Uterus (tissue), 4 donors: ENCODE data around the gene CCDC149. TPM values are rescaled to one million over a fixed set of nuclear protein-coding genes. Genes with fewer than 3 reads are reported as not detected.
"Not testable (repeated sequence)": the region's sequence is repeated elsewhere in the genome, so short reads cannot be mapped to it uniquely, and the experiment has no call there.

Experiments
- DNase-seq, 2 donors: peaks; one replicate each; pipeline ENCODE4 v3.0.0-alpha.2; 2019 to 2020
- H3K27ac ChIP-seq, 2 donors: fragments of 200-600 bp; sonication (generic); 1 replicate in 1 of 2; 2 replicates in 1 of 2; pipeline ENCODE4 v1.5.1; 2016 to 2018
- H3K27me3 ChIP-seq, 2 donors: fragments of 200-600 bp; sonication (generic); one replicate each; pipeline ENCODE4 v1.5.1; 2018 to 2019; ENCODE audit warnings: control low read depth in 1 of 2
- H3K36me3 ChIP-seq, 2 donors: fragments of 200-600 bp; sonication (generic); one replicate each; pipeline ENCODE4 v1.5.1; 2019; ENCODE audit warnings: control low read depth in 1 of 2
- H3K4me1 ChIP-seq, 2 donors: fragments of 200-600 bp; sonication (generic); one replicate each; pipeline ENCODE4 v1.5.1; 2018 to 2019; ENCODE audit warnings: control low read depth in 1 of 2
- H3K4me3 ChIP-seq, 2 donors: fragments of 200-600 bp; sonication (generic); 1 replicate in 1 of 2; 2 replicates in 1 of 2; pipeline ENCODE4 v1.5.1; 2018 to 2019; ENCODE audit warnings: mild to moderate bottlenecking in 1 of 2
- H3K9me3 ChIP-seq, 2 donors: fragments of 200-600 bp; sonication (generic); one replicate each; pipeline ENCODE4 v1.5.1; 2019; ENCODE audit warnings: control low read depth in 1 of 2
- POLR2A ChIP-seq, 2 donors: fragments of 450-650 bp; IDR thresholded peaks; one replicate each; pipeline ENCODE4 v1.6.1; 2016; ENCODE audit warnings: antibody characterized with exemption in 2 of 2, mild to moderate bottlenecking in 1 of 2, moderate library complexity in 1 of 2
- intact Hi-C: fragments of 100-400 bp; cut with DNase I; formaldehyde crosslinking; loops from one replicate; pipeline ENCODE4 v1.15.1; 2023; ENCODE audit warnings: low total_unique reads
- total RNA-seq, 4 donors: library from RNA; depleted of rRNA in 3 of 4; stranded (reverse); fragments of >200 nt in 3 of 4; gene quantifications; one replicate each; pipeline versions ENCODE4 v1.1.0 to v1.2.4, GENCODE V29; 2014 to 2023
- TF ChIP-seq, protein P1 (sequence below), 4 experiments: fragments of 200-600 bp in 2 of 4; fragments of 450-650 bp in 2 of 4; sonication (generic) in 2 of 4; IDR thresholded peaks; one replicate each; pipeline ENCODE4 v1.5.1; 2016 to 2019; ENCODE audit warnings: antibody characterized with exemption in 4 of 4, mild to moderate bottlenecking in 2 of 4, moderate library complexity in 1 of 4
- donor health status: DM: yes; HTN: yes; CAD: no.

CCDC149 gene
- total RNA-seq, 4 donors from 2014 or later: 18.7 to 462 (median 69.3) TPM

DNA sequence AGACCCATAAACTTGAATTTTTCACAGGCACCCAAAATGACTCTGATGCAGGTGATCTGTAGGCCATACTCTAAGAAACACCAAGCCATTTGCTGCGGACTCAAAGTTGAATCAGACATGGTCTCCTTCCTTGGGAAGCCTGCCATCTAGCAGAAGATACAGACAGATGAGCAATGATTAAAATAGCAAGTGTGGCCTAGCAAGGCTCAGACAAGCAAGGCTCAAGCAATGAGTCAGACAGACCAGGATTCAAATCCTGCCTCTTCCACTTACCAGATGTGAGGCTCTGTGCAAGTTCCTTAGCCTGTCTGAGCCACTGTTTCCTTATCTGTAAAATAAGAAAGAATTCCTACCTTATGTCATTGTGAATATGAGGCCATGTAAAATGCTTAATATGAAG, 2.3 kb downstream of the CCDC149 start:
- no peaks in the 10 kb centered on the region for H3K9me3 ChIP-seq
- intact Hi-C loops: no loop called here
- no peak overlapping the region for H3K4me3 ChIP-seq
- DNase-seq: no peak
- no peaks in the 10 kb centered on the region for H3K27me3 ChIP-seq
- no peaks in the 10 kb centered on the region for H3K36me3 ChIP-seq
- peaks cover 0 to 5% of the 10 kb centered on the region in 2 donors for H3K4me1 ChIP-seq
- TF ChIP-seq POLR2A (IDR thresholded peaks at IDR 0.05): no peak
- TF ChIP-seq, protein P1, sequence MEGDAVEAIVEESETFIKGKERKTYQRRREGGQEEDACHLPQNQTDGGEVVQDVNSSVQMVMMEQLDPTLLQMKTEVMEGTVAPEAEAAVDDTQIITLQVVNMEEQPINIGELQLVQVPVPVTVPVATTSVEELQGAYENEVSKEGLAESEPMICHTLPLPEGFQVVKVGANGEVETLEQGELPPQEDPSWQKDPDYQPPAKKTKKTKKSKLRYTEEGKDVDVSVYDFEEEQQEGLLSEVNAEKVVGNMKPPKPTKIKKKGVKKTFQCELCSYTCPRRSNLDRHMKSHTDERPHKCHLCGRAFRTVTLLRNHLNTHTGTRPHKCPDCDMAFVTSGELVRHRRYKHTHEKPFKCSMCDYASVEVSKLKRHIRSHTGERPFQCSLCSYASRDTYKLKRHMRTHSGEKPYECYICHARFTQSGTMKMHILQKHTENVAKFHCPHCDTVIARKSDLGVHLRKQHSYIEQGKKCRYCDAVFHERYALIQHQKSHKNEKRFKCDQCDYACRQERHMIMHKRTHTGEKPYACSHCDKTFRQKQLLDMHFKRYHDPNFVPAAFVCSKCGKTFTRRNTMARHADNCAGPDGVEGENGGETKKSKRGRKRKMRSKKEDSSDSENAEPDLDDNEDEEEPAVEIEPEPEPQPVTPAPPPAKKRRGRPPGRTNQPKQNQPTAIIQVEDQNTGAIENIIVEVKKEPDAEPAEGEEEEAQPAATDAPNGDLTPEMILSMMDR (IDR thresholded peaks at IDR 0.05): no peak
- H3K27ac ChIP-seq: no peak overlapping the region

DNA sequence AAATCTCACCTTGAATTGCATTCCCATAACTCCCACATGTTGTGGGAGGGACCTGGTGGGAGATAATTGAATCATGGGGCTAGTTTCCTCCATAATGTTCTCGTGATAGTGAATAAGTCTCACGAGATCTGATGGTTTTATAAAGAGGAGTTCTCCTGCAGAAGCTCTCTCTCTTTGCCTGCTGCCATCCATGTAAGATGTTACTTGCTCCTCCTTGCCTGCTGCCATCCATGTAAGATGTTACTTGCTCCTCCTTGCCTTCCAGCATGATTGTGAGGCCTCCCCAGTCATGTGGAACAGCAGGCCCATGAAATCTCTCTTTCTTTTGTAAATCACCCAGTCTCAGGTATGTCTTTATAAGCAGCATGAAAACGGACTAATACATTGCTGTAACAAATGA, 3.2 kb downstream of the CCDC149 start:
- H3K9me3 ChIP-seq, H3K4me3 ChIP-seq, DNase-seq, H3K36me3 ChIP-seq, H3K4me1 ChIP-seq, H3K27ac ChIP-seq, H3K27me3 ChIP-seq, intact Hi-C loops: not testable (repeated sequence)

DNA sequence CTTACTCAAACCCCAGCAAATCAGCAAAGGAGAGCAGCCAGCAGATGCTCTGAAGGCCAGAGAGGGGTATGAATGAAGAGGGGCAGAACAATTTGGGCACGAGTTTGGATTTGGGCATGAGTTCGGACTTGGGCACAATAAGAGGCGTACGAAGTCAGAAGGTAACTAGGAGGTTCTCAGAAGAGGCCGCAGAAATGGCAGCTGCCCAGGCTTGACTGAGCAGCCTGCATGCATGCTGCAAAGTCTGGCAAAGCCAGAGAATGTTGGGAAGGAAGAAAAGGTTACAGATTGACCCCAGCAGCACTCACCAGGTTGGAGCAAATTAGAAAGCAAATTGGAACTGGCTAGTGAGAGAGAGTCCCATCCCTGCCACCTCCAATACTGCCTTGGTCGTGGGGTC, 15.2 kb downstream of the CCDC149 start:
- no peak overlapping the region for H3K4me3 ChIP-seq
- H3K27me3 ChIP-seq: no peaks in the 10 kb centered on the region
- DNase-seq: no peak
- H3K4me1 ChIP-seq: no peaks in the 10 kb centered on the region
- intact Hi-C loops: no loop called here
- no peaks in the 10 kb centered on the region for H3K9me3 ChIP-seq
- no peaks in the 10 kb centered on the region for H3K36me3 ChIP-seq
- TF ChIP-seq POLR2A (IDR thresholded peaks at IDR 0.05): no peak
- TF ChIP-seq, protein P1 (IDR thresholded peaks at IDR 0.05): no peak
- no peak overlapping the region for H3K27ac ChIP-seq

DNA sequence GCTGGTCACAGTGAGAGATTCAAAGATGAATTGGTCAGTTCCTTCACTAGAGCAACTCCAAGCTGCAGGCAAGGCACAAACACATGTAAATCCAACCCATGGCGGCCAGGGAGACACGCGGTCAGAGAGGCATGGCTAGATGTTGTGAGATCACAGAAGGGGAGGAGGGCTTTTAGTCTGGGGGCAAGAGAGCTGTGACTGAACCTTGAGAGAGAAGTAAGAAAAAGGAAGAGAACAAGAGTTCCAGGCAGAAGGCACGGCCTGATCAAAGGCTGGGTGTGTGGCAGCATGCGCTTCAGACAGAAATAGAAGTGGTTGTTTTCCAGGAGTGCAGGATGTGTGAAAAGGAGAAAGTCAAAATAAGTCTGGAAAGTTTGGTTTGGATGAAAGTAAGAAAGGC, 15.9 kb downstream of the CCDC149 start:
- DNase-seq: no peak
- no peak for TF ChIP-seq POLR2A (IDR thresholded peaks at IDR 0.05)
- TF ChIP-seq, protein P1 (IDR thresholded peaks at IDR 0.05): no peak
- Histone ChIP-seq H3K36me3 (no peaks in the 10 kb centered on the region), H3K27me3 (no peaks in the 10 kb centered on the region), H3K9me3 (no peaks in the 10 kb centered on the region), H3K4me1 (no peaks in the 10 kb centered on the region), H3K4me3 (no peak overlapping the region), H3K27ac (no peak overlapping the region)
- intact Hi-C loops: no loop called here

DNA sequence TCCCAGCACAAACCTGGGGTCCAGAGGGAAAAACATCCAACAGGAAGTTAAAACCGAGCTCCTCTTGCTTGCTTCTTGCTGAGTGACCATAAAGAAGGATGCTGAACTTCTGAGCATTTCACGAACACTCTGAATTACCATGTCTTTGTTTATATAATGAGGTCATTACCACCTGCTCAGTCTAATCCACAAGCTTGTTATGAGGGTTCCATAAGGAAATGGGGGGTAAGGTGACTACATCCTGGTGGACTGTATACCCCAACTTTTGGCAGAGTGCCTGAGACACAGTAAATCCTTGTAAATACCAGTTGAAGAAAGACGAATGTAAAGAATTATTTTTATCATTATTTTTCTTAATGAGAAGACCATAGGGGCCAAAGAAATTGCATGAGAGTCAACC, 16.8 kb downstream of the CCDC149 start:
- Histone ChIP-seq H3K27ac (no peak overlapping the region), H3K27me3 (no peaks in the 10 kb centered on the region), H3K4me1 (no peaks in the 10 kb centered on the region), H3K4me3 (no peak overlapping the region), H3K36me3 (no peaks in the 10 kb centered on the region), H3K9me3 (no peaks in the 10 kb centered on the region)
- intact Hi-C loops: no loop called here
- no peak for DNase-seq
- TF ChIP-seq, protein P1 (IDR thresholded peaks at IDR 0.05): no peak
- TF ChIP-seq POLR2A (IDR thresholded peaks at IDR 0.05): no peak

DNA sequence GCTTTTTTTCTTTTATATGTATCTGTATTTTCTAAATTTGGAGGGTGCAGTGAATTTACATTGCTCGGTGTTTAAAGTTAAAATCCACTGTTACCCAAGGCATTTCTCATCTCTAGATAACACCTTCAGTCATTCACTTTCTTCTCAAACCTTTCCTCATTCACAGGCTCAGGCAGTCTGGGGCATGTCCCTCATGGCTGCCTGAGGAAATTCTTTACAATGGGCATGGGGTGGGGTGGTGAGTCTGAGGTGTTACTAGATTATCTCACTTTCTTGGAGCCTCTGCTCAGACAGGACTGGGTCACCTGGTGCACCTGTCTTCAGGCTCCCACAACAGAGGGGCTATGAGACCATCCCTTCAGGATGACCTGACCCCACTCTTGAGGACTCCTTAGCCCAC, 17.4 kb downstream of the CCDC149 start:
- Histone ChIP-seq H3K4me3 (no peak overlapping the region), H3K36me3 (no peaks in the 10 kb centered on the region), H3K27me3 (no peaks in the 10 kb centered on the region), H3K4me1 (no peaks in the 10 kb centered on the region), H3K27ac (no peak overlapping the region), H3K9me3 (no peaks in the 10 kb centered on the region)
- TF ChIP-seq POLR2A (IDR thresholded peaks at IDR 0.05): no peak
- TF ChIP-seq, protein P1 (IDR thresholded peaks at IDR 0.05): no peak
- intact Hi-C loops: no loop called here
- DNase-seq: no peak
